GM19099 (cell line): Measurements from ENCODE around the gene CCL25.

ENCODE experiments used
- POLR2A ChIP-seq: IDR thresholded peaks from 3 replicates; pipeline ENCODE4 v1.6.1; 2011; ENCODE audit warnings: low read depth; ENCODE audit not compliant: insufficient read length; ENCODE audit errors: extremely low read depth

CCL25 gene

DNA sequence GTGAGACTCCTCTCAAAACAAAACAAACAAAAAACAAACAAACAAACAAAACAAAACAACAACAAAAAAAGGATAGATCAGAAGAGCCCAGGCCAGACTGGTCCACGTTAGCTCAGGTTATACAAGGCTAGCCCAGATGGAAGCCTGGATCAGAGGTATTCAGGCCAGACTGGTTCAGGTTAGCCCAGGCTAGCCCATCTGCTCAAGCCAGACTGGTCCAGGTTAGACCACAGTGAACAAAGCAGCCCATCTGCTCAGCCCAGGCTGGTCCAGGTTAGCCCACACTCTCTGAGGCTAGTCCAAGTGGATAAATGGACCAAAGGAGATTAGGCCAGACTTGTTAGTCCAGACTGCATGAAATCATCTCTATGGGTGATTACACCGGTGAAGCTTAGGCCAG, 41.2 kb downstream of the CCL25 start:
- no peak for TF ChIP-seq POLR2A

DNA sequence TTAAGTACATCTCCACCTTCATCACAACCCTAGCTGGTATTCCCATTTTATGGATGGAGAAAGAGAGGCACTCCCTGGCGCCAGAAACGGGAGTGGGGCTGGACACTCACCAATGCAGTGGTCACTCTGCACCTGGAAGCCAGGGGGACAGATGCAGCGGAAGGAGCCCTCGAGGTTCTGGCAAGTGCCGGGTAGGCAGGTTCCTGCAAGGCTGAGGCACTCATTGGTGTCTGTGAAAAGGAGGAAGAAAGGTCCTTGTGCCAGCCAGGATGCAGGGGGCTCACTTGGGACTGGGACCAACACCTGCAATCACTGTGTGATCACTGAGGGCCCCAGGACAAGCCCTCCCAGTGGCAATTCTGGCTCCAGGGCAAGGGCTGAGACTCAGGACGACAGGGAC, 41.8 kb downstream of the CCL25 start:
- TF ChIP-seq POLR2A: no peak

DNA sequence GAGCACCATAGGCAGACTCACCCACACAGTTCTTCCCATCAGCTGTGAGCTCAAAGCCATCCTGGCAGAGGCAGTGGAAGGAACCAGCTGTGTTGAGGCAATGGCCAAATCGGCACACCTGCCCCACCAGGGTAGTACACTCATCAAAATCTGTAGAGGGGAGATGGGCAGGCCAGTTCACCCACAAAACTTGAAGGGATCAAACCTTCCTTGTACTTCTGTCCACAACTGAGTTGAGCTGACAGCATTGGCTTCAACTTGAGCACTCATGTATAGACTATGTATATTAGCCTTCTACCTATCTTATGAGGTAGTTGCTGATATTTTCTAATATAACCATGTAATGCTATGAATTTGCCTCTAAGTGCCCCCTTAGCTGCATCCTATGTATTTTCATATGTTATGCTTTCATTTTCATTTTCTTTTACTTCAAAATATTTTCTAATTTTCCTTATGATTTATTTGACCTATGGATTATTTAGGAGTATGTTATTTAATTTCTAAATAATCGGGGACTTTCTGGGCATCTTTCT, 42.9 kb downstream of the CCL25 start:
- no peak for TF ChIP-seq POLR2A

DNA sequence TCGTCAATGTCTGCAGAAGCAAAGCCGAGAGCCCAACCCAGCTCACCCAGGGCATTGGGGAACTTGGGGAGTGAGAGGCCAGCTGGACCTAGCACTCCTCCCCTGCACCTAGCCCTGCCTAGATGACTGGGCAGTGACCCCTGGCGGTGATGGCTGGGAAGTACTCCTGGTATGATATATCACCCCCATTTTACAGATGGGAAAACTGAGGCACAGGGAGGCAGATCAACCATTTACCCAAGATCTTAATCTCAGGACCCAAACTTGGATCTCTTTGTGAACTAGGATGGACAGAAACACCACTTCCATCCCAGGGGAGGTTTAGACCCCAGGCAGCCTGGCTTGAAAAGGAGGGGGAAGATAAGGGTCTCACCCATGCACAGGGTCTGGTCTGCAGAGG, 43.5 kb downstream of the CCL25 start:
- no peak for TF ChIP-seq POLR2A

DNA sequence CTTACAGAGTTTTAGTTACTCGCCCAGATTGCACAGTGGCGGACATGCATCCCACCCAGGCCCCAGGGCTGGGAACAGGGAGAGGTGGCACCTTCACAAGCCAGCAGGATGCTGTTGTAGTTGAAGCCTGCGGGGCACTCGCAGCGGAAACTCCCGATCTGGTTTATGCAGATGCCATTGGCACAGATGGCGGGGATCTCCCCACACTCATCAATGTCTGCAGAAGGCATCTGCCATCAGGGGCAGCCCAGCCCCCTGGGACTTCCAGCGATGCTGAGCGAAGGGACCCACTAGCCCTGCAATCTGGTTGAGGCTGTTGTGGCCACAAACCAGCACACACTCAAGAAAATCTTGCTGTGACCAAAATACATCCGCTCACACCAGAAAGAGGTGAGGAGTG, 44.6 kb downstream of the CCL25 start:
- no peak for TF ChIP-seq POLR2A

DNA sequence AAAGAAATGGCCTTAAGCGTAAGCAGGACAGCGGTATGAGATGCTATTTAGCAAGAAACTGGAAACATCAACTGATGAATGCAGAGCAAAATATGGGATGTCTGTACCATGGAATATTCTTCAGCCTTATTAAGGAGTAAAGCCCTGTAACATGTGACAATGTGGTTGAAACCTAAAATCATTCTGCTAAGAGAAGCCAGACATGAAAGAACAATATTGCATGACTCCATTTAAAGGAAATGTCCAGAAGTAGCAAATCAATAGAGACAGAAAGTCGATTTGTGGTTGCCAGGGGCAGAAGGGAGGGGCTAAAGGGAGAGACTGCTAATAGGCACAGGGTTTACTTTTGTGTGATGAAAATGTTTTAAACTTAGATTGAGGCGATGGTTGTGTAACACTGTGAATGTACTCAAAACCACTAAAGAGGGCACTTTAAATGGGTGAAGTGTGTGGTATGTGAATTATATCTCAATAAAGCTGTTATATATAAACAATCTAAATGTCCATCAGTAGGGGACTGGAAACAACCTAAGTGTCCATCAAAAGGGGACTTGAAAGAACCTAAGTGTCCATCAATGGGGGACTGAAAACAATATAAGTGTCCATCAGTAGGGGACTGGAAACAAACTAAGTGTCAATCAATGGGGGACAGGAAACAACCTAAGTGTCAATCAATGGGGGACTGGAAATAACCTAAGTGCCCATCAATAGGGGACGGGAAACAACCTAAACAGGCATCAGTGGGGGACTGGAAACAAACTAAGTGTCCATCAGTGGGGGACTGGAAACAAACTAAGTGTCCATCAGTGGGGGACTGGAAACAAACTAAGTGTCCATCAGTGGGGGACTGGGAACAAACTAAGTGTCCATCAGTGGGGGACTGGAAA, 45.4 kb downstream of the CCL25 start:
- no peak for TF ChIP-seq POLR2A

DNA sequence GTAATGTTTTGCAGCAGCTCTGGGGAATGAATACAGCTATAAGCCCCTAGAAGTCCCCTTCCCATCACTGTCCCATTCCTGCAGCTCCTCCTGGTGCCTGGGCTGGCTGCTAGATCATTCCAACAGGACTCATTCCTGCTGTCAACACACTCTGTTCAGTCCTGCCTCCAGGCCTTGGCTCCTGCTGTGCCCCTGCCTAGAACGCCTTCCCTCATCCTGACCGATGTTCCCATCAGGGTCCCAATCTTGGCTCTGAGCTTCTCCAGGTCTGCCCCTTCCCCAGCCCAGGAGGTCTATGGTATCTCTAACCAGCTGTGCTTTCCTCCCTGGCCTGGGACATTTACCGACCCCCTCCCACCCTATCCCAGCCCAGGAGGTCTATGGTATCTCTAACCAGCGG, 48.8 kb downstream of the CCL25 start:
- TF ChIP-seq POLR2A: no peak

DNA sequence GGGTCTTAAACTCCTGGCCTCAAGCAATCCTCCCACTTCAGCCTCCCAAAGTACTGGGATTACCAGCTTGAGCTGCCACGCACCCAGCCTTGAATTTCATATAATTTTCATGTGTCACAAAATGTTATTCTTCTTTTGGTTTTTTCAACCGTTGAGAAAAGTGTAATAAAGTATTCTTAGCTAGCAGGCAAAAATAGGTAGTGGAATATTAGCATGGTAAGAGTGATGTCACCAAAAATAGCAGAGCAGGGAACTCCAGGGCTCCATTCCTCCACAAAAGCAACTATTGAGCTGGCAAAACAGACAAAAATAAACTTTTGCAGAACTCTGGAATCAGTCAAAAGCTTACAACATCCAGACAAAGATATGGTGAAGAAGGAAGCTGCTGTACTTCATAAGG, 52.9 kb downstream of the CCL25 start:
- TF ChIP-seq POLR2A: no peak

DNA sequence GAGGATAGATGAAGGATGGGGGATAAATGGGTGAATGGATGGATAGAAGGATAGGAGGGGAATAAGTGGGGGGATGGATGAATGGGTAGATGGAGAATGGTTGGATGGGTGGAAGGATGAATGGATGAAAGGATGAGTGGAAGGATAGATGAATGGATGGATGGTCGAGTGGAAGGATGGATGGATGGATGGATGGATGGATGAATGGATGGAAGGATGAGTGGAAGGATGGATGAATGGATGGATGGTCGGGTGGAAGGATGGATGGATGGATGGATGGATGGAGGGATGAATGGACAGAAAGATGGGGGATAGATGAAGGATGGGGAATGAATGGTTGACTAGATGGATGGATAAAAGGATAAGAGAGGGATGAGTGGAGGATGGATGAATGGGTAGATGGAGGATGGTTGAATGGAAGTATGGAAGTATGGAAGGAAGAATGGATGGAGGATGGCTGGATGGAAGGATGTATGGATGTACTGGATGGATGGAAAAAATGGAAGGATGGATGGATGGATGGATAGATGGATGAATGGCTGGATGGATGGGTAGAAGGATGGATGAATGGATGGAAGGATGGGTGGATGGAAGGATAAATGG, 54.8 kb downstream of the CCL25 start:
- no peak for TF ChIP-seq POLR2A

DNA sequence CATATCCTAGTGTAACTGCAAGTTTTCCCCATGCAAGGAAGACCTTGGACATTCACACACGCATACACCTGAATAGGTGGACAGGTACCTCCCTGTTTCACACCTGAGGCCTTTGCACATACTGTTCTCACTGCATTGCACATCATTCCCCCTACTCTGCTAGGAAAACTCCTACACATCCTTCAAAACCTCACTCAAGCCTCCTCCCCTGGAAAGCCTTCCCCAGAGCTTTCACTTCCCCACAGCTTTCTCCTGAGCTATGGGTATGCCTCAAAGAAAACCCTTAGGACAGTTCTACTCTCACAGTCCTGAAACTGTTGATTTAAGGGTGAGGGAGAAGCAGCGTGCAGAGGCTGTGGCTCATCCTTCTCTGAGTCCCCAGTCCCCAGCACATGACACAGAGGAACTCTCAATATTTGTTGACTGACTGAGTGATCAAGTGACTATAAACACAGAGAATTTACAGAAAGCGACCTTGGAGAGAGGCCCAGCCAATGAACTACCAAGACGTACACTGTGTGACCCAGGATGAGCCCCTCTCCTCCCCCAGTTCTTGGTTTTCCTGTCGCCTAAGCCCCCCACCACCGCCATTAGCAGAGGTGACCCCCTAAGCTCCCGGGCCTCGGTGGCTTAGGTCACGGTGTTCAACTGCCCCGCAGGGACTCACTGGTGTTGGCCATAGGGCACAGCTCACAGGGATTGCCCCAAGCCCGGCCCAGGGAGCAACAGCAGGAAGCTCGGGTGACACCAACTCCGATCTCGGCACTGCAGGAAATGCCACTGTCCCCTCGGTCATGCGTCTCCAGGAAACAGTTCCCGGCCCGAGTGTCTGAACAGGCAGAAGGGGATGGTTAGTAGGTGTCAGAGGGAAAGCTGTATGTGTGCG, 56.2 kb downstream of the CCL25 start:
- no peak for TF ChIP-seq POLR2A

DNA sequence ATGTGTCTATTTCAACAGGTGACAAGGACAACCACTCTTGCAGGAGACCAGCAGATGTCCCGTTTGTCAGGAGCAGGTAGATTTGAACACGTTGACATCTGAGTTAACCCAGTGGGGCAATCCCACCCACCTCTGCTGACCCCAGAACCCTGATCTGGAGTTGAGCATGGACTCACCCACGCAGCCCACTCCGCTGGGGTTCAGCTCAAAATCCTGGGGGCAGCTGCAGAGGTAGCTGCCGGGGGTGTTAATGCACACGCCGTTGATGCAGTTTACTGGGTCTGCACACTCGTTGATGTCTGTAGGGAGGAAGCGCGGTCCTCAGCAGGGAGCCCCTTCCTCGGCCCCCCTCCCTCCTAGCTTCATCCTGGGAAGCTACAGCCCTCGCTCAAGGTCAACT, 56.9 kb downstream of the CCL25 start:
- TF ChIP-seq POLR2A: no peak

DNA sequence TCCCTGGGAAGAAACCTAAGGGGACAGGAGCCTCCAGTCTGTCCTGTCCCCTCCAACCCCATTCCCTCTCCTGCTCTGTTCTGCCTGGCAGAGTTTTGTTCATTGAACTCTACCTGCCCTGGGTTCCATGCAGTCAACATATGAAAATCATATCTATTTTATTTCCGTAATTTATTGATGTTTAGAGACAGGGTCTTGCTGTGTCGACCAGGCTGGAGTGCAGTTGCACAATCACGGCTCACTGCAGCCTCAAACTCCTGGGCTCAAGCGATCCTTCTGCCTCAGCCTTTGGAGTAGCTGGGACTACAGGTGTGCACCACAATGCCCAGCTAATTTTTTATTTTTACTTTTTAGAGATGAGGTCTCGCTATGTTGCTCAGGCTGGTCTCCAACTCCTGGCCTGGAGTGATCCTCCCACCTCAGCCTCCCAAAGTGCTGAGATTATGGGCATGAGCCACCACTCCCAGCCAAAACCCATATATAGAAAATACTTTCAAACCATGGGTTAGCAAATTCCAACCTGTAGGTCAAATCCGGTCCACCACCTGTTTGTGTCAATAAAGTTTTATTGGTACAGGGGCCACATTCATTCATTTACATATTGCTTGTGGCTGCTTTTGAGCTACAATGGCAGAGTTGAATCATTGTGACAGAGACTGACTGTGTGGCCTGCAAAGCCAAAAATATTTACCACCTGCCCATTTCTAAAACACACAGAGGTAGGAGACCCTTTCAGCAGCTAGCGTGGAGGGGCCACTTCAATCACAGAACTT, 57.5 kb downstream of the CCL25 start:
- no peak for TF ChIP-seq POLR2A

DNA sequence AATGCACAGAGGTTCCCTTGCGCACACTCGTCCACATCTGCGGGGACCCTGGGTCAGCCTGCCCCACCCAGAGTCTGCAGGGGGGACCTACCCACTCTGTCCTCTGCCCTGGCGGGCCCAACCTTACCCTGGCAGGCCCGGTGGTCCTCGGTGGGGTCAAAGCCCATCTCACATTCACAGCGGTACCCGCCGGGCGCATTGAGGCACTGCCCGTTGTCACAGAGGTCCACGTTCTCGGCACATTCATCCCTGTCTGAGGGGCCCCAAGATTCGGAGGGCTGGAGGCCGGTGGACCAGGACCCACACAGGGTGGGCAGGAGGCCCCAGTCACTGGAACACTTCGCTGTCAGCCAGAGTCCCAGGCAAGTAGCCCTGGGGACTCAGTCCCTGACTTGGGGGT, 58.4 kb downstream of the CCL25 start:
- no peak for TF ChIP-seq POLR2A

DNA sequence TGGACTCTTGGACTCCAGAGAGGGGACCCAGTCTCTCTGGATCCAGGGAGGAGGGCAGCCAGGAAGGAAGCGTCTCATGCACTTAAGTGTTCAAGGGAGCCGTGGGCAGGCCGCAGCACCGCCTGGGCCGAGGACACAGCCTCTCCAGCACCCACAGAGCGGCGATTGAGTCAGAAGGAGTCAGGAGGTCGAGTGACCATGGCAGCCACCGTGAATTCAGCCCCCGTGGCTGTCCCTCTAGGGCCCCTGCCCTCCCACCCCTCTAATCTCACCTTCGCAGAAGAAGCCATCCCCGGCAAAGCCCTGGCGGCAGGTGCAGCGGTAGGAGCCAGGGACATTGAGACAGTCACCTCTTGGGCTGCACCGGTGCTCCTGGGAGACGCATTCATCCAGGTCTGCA, 58.8 kb downstream of the CCL25 start:
- TF ChIP-seq POLR2A: no peak
